Muscle of back (tissue), 11 donors: ENCODE results near the gene FRMD4A. TPM values are rescaled to one million over a fixed set of nuclear protein-coding genes. Genes with fewer than 3 reads are reported as not detected.
"Not testable (repeated sequence)": the region's sequence is repeated elsewhere in the genome, so short reads cannot be mapped to it uniquely, and the experiment has no call there.

ENCODE experiments used
- DNase-seq, 3 donors: peaks; one replicate each; pipeline versions ENCODE4 v3.0.0 to v3.0.0-alpha.2; 2013
- polyA plus RNA-seq, 10 donors: library from polyadenylated mRNA; unstranded; fragments of 120-200 nt; gene quantifications; one replicate each; pipeline ENCODE4 v1.2.1, GENCODE V29; 2013; ENCODE audit not compliant: insufficient read length in 10 of 10

The FRMD4A gene
- polyA plus RNA-seq, 10 donors = 35.0 to 51.7 (median 38.3) TPM

- DNase-seq = no peak
These were observed 219.5 kb downstream of the FRMD4A start for GRCh38 chr10:14111208-14111607.

- no peak for DNase-seq
These were observed 223.9 kb downstream of the FRMD4A start for GRCh38 chr10:14106828-14107227.

GRCh38 chr10:14102056-14102455 is 228.7 kb downstream of the FRMD4A start:
- no peak for DNase-seq

GRCh38 chr10:14099885-14100284 is 230.8 kb downstream of the FRMD4A start:
- DNase-seq = no peak

- DNase-seq = peak; percentile 40 to 71 (median 45)
These were observed 236.8 kb downstream of the FRMD4A start for GRCh38 chr10:14093730-14094484.

GRCh38 chr10:14092799-14093198 is 237.9 kb downstream of the FRMD4A start:
- DNase-seq = no peak

GRCh38 chr10:14089556-14090292 is 241.0 kb downstream of the FRMD4A start:
- no peak for DNase-seq

GRCh38 chr10:14087566-14087965 is 243.2 kb downstream of the FRMD4A start:
- no peak for DNase-seq

GRCh38 chr10:14086596-14086995 is 244.1 kb downstream of the FRMD4A start:
- DNase-seq = no peak

GRCh38 chr10:14084875-14085274 is 245.8 kb downstream of the FRMD4A start:
- no peak for DNase-seq

GRCh38 chr10:14080795-14081194 is 249.9 kb downstream of the FRMD4A start:
- no peak for DNase-seq

- DNase-seq = no peak
These were observed 253.3 kb downstream of the FRMD4A start for GRCh38 chr10:14077430-14077829.

GRCh38 chr10:14074062-14074884 is 256.5 kb downstream of the FRMD4A start:
- peak; percentile 90 to 99 (median 95) for DNase-seq

GRCh38 chr10:14072541-14072940 is 258.2 kb downstream of the FRMD4A start:
- DNase-seq = no peak

GRCh38 chr10:14071956-14072355 is 258.8 kb downstream of the FRMD4A start:
- DNase-seq = no peak

- DNase-seq = no peak
These were observed 262.0 kb downstream of the FRMD4A start for GRCh38 chr10:14068601-14069250.

- DNase-seq = not testable (repeated sequence)
These were observed 263.1 kb downstream of the FRMD4A start for GRCh38 chr10:14067638-14068037.

- no peak for DNase-seq
These were observed 264.6 kb downstream of the FRMD4A start for GRCh38 chr10:14066106-14066505.

- DNase-seq = peak in 2 of 3 donors; percentile 46 to 74
These were observed 267.0 kb downstream of the FRMD4A start for GRCh38 chr10:14063531-14064285.

- DNase-seq = no peak
These were observed 268.0 kb downstream of the FRMD4A start for GRCh38 chr10:14062528-14063260.
